Daoy (cell line): Measurements from ENCODE around the gene SPEG. TPM values are rescaled to one million over a fixed set of nuclear protein-coding genes. Genes with fewer than 3 reads are reported as not detected.
"Not testable (repeated sequence)": the region's sequence is repeated elsewhere in the genome, so short reads cannot be mapped to it uniquely, and the experiment has no call there.

Experiments
- DNase-seq: peaks from one replicate; pipeline ENCODE4 v3.0.0-alpha.2; 2015; ENCODE audit warnings: low read depth
- total RNA-seq: library from RNA; depleted of rRNA; stranded (reverse); fragments of >200 nt; shearing (Covaris generic); gene quantifications from 2 replicates; pipeline ENCODE4 v1.2.3, GENCODE V29; 2014; rRNA removed

Gene SPEG
- total RNA-seq: 4.9 and 18.4 TPM in 2 replicates

GRCh38 chr2:219434718-219435525, at the start of gene SPEG:
Gene SPEG, plus strand, starts transcription at chr2:219434843. Its CDS starts 135 bp downstream, at chr2:219434978.
- no peak for DNase-seq

GRCh38 chr2:219384859-219385258, 49.8 kb upstream of the SPEG start:
- DNase-seq: no peak

DNA sequence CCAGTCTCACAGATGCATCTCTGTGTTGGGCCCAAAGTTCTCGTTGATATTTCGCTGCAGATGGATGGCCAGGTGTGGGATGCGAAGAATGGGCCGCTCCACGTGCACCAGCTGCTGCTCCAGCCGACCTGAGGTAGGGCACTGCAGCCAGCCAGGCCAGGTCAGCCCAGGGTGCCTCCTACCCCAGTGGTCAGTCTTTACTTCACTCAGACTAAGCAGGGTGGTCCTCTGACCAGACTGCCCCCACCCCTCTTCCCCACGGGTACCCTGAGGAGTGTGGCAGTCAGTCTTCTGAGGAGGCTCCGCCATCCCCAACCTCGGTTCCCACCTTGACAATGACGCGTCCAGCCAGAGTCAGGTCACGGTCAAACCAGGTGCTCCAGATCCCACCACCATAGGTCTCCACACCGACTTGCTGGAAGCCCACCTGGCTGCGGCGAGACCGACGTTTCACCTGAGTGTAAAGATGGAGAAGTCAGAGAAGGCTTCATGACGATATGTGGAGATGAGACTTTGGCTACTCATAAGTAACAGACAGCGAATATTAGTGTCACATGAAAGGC, 48.6 kb upstream of the SPEG start:
- no peak for DNase-seq

GRCh38 chr2:219386532-219387280, 47.9 kb upstream of the SPEG start:
- DNase-seq: no peak

DNA sequence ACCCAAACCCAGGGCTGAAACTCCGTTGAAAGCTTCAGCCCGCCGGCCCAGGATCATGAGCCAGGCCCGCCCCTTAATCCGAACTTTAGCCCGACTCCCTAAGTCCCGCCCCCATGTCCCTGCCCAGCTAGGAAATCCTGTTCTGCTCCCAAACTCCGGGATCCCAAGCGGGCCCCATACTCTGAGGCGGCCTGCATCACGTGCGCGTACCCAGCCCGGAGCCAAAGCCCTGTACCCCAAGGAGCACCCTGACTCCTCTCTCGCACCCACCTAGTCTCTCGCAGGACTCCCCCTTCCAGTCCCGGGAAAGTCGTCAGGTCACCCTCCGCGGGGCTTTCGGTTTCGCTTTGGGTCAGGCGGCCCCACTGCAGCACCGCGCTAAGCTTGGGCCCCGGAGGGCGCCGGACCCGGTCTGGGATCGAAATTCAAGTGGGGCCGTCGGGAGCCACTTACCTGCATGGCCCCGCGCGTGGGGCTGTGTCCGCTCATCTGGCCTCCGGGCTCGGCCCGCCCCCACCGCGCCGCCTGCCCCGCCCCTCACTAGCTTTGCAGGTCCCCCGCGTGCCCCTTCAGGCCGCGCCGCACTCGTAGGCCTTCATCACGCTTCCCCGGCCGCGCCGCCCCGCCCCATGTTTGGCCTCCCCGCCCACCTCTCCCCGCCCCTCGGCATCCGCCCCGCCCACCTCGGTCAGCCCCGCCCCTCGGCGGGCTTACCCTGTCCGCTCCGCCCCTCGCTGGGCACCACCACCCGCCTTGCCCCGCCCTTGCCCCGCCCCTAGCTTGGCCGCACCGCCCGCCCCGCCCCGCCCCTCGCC, 47.1 kb upstream of the SPEG start, which contains the start of gene DNPEP:
Gene DNPEP (minus strand): TSS at position 607 of the 815 bp plus-strand sequence. CDS start 118 bp downstream, at position 489.
- DNase-seq: peak; percentile 91

DNA sequence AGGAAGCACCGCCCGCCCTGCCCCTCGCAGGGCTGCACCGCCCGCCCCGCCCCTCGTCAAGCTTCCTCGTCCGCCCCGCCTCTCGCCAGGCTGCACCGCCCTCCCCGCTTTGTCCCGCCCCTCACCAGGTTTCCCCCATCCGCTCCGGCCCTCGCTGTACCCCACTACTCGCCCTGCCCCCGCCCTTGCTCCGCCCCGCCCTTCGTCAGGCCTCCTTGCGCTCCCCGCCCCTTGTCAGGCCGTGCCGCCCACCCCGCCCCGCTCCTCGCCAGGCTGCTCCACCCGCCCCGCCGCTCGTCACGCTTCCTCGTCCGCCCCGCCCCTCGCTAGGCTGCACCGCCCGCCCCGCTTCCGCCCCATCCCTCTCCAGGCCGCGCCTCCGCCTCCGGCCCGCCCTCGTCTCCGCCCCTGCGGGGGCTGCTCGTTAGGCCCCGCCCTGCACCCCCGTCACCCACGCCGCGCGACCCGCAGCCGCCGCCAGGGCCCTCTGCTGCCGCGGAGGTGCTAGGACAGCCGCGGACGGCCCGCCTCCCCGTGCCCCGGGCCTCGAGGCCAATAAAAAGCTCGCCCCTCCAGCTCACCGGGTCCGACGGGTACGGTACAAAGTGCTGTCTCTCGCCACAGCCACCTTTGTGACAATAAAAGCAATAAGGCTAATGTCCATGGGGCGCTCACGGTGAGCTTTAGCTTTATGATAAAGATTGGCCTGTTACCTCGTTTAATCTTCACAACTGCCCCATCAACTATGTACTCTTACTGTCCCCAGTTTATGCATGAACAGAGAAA, 46.3 kb upstream of the SPEG start:
- DNase-seq: peak; percentile 97

- no peak for DNase-seq
These were observed 45.8 kb upstream of the SPEG start for GRCh38 chr2:219388907-219389156.

DNA sequence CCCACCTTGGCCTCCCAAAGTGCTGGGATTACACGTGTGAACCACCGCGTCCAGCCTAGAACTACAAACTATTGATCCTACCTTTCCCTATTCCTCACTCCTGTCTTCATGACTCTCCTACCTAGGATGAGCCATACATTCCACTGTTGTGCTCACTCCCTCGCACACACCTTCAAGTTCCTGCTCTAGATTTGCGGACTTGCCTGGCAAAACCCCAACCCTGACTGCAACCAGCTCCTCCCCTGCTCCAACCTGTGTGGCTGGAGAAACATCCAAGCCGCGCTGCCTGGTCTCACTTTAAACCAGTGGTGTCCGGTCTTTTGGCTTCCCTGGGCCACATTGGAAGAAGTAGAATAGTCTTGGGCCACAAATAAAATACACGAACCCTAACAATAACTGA, 41.9 kb upstream of the SPEG start:
- DNase-seq: no peak

DNA sequence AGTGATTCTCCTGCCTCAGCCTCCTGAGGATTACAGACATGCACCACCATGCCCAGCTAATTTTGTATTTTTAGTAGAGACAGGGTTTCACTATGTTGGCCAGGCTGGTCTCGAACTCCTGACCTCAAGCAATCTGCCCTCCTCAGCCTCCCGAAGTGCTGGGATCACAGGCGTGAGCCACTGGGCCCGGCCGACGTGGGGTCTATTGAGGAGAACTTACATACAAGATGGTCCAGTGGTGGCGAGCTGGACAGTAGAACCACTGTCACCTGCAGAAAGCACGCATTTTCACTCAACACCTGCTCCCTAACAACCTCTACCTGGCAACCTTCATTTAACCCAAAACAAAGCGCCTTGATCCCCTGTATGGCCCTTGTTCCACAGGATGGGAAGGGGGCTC, 39.6 kb upstream of the SPEG start:
- DNase-seq: not testable (repeated sequence)

- no peak for DNase-seq
These were observed 39.0 kb upstream of the SPEG start for GRCh38 chr2:219395609-219396008.

GRCh38 chr2:219396863-219397457, 37.7 kb upstream of the SPEG start:
- DNase-seq: no peak

GRCh38 chr2:219398721-219399363, 35.8 kb upstream of the SPEG start:
- DNase-seq: no peak

DNA sequence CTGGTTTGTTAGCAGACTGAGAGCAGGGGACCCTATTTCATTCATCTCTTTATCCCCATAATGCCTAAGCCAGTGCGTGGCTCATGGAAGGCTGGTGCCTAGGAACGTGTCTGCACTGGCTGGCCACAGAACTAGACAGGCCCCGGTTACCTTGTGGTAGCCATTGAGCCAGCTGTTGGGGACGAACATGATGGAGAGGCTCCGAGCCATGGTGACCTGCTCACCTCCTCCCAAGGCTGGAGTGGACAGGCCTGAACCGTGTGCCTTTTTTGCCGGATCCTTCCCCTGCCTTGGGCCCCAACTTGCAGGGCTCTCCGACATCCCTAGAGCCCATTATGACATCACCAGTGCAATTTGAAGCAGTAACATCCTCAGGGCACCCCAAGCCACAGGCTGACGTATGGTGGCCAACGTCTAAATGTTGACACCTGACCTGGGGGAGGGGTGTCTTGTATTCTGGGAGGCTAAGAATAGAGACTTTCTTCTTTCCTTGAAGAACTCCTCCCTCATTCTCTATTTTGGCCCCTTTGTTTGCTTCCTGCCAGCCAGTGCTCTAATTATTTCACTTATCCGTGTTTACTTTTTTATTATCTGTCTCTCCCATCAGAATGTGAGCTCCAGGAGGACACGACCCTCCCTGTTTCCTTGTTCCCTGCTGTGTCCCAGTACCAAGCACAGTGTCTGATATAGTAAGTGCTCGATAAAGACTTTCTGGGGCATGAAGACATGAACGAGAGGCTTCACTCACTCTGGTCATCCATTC, 34.7 kb upstream of the SPEG start:
- DNase-seq: no peak

DNA sequence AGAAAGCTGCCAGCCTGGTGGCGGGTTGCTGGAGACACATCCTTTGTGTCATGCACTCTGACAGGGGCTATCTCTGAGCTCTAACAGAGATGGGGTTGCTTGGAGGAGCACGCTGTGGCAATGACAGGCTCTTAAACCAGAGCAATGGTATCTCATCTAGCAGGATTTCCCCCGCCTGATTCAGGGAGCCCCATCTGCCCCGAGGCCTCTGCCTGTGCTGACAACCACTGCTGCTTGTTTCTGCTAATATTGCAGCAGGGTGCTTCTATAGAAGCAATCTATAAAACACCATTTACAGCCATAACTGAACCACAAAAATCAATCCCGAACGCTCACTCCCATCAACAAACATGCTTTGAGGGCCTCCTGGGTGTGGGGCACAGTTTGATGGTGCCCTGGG, 34.1 kb upstream of the SPEG start:
- DNase-seq: no peak

DNA sequence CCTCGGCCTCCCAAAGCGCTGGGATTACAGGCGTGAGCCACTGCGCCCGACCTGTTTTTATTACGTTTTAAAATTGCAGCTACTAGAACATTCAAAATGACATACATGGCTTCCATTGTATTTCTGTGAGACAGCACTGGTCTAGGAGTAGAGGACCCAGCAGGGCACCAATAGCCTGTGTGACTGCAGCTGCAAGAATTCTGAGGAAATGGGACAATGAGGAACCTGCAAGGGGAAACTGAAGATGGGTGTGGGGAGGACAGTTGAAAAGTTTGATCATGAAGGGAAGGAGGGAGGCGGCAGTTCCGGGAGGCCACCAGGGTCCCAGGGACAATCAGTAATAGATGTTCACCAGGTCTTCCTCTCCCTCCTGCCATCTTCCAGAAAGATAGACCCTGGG, 33.0 kb upstream of the SPEG start:
- DNase-seq: no peak

GRCh38 chr2:219402665-219403515, 31.8 kb upstream of the SPEG start:
- DNase-seq: peak; percentile 78

DNA sequence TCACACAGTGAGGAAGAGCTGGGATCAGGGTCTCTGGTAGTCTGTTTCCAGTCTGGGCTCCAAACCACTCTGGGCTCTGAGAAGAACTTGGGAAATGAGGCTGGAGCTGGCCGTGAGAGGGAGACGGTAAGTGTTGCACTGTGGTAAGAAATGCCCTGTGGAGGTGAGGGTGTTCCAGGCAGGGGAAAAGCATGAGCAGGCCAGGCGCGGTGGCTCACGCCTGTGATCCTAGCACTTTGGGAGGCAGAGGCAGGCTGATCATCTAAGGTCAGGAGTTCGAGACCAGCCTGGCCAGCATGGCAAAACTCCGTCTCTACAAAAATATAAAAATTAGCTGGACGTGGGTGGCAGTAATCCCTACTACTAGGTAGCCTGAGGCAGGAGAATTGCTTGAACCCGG, 30.8 kb upstream of the SPEG start:
- DNase-seq: no peak

GRCh38 chr2:219404291-219404910, 30.2 kb upstream of the SPEG start:
- no peak for DNase-seq
